Activated CD4-positive, alpha-beta T cell treated with anti-CD3 and anti-CD28 coated beads, Interleukin-2, amount 50 U/mL, for 48 hours (primary cell): Measurements from ENCODE around the gene TMEM150A.
A peak's percentile ranks its signal among the peaks of the same experiment; 100 is the strongest.
"Not testable (repeated sequence)": the region's sequence is repeated elsewhere in the genome, so short reads cannot be mapped to it uniquely, and the experiment has no call there.

Source experiments
- DNase-seq, 2 experiments: peaks; one replicate each; pipeline ENCODE4 v3.0.0-alpha.2; 2020

The TMEM150A gene

GRCh38 chr2:85561280-85562212, 41.0 kb downstream of the TMEM150A start, which contains the start of gene GGCX:
Gene GGCX, minus strand, starts transcription at chr2:85561493. Its CDS starts 65 bp downstream, at chr2:85561428.
- DNase-seq: peak; percentile 95 to 96

- DNase-seq: peak; percentile 32 to 45
Measured at GRCh38 chr2:85560812-85561279, 41.7 kb downstream of the TMEM150A start.

- not testable (repeated sequence) for DNase-seq
Measured at GRCh38 chr2:85560403-85560726, 42.1 kb downstream of the TMEM150A start.

DNA sequence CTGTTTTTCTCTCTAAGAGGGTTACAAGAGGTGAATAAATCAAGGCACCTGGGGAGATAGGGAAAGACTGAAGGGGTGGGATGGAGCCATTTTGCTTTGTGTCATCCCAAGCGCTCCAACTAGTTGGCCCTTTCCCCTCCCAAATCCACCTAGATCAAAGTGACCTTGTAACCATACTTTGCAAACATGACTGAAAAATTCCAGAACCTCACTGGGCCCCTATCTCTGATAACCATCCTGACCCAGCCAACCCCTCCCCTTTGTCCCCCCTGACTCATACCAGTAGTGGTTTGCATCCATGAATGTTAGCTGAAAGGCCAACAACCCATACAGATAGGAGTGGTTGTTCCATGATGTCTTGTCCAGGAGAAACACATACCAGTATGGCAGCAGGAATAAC, 44.3 kb downstream of the TMEM150A start:
- no peak for DNase-seq

DNA sequence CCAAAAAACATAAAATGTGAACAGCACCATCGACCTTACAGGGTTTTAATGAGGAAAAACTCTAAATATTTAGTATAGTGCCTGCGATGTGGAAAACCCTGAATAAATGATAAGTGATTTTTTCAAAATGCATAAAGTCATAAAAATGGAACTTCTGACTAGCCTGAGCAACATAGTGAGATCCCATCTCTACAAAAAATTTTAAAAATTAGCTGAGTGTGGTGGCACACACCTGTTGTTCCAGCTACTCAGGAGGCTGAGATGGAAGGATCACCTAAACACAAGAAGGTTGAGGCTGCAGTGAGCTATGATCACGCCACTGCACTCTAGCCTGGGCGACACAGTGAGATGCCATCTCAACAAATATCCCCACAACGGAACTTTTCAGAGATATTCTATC, 45.4 kb downstream of the TMEM150A start:
- DNase-seq: no peak

DNA sequence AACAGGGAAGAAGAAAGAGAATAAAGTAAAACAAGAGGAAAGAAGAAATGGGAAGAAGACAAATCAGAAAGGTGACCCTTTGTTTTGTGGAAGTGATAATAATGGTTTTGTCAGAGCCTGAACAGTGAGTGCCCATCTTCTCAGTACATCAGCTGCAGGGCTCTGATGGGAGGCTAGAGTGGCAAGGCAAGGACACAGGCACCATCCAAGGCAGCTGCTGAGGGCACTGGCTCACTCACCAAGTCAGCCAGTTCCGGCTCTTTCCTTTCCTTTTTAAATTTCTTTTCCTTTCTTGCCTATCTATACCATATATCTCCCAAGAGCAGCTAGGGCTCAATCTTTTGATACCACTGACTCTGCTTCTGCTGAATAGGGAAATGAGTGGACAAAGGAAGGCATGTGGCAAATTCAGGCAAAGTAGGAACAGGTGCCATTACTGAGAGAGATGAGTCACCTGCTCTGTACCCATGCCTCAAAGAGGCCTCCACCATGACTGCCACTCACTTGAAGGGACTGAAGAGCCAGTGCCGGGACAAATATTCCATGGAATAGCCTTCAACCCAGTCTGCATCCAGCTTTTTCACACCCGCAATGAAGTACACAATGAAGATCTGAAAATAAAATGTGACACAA, 47.4 kb downstream of the TMEM150A start:
- DNase-seq: no peak

DNA sequence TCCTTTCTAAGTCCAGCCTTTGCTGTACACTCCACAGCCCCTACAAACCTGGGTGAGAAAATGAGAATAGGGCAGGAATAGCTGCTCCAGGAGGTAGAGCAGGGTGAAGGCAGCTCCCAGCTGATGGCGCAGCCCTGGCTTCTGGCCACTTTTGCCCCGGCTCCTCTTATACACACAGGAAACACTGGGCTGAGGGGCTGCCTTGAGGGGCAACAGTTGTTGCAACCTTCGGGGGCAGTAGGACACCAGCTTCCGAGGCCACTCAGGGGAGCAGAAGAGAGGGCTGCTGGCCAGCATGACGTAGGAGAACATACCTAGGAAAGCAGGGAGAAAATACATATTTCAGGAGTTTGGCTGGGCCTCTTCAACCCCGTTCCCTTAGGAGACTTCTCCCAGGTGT, 49.3 kb downstream of the TMEM150A start:
- DNase-seq: no peak

DNA sequence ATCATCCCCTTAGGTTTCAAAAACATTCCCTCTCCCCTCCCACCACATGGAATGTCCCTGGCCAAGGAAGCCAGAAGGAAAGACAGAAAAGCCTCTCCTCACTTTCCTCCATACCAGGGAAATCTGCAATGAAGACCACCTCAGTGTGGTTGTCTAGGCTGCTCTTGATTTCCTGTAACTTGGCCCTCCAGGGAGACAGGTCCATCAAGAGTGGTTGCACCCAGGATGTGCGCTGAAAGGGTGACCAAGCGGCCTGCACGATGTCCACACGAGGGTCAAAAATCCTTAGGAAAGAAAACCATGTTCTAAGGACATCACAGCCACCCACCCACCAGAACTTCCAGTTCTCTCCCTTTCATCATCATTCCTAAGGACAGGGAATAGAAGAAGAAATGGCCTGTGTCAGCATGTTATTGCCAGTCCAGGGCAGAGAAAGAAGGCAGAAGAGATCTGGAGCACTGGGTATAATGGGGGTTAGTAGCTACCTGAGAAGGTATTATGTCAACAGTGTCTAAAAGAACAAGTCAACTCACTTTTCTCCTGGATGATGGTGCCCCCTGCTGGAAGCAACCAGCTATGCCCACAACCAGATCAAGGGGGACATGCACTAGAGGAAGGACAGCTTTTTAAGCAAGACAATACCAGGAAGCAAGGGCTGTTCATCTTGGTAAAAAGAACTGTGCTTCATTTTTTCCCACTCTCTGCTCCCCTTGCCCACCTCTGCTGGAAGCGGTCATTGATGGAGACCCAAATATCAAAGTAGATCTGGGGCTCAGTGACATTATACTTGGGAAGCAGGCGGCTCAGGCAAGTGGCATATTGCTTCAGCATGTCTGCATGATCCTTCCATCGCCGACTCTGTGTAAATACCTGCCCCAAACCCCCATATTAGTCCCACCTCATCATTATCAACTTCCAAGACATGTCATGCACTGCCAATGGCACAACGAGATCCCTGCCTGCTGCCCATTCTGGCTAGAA, 50.5 kb downstream of the TMEM150A start:
- peak; percentile 86 to 91 for DNase-seq

DNA sequence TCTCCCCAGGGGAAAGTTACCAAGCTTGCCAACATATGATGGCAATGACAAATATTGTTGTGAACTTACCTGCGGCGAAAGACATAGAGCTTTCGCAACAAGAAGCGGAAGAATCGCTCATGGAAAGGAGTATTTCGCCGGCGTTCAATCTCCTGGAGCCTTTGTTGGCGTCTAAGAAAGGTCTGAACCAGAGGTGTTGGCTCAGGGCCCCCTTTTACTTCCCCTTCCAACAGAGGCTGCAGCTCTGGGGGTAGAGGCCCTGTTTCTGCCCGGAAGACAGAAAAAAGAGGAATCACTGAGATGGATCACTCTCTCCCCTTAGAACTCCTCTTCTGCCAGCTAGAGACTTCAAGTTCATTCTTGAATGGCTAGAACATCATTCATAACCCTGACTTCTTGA, 52.0 kb downstream of the TMEM150A start:
- DNase-seq: no peak

DNA sequence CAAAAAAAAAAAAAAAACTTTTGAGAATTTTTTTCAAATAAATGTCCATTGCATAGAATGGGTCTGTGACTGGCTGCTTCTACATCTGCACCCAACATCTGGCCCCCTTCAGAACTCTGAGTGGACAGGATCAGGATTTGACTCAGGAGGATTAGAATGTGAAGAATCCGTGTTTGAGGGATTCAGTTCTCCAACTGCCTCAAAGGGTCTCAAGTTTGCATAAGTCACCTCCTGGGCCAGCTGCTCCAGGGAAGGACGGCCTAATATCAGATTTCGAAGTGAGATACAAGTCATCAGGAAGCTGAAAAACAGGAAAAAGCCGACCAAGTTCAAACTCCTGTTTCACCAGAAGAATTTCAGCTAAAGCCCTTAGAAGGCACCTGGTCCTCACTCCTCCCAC, 52.7 kb downstream of the TMEM150A start:
- DNase-seq: no peak

DNA sequence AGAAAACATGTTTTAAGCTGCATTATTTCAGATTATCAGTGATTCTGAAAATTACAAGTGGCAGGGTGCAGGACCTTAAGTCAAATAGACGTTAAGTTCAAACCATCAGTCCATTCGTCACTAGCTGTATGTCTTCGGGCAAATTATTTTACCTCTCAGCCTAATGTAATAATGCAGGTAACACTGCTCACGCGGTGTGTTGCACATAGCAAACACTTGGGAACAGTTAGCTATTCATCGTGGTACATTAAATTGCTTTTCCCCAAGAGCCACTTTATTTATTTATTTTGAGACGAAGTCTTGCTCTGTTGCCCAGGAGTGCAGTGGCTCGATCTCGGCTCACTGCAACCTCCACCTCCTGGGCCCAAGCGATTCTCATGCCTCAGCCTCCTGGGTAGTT, 53.4 kb downstream of the TMEM150A start:
- no peak for DNase-seq

GRCh38 chr2:85548608-85548900, 53.9 kb downstream of the TMEM150A start:
- no peak for DNase-seq
